HG02870 (cell line): ENCODE results near the gene MEGF8.
A peak's percentile ranks its signal among the peaks of the same experiment; 100 is the strongest.

Experiments
- ATAC-seq: cut with Tn5 transposase; IDR thresholded peaks from one replicate; pipeline ENCODE4 v1.9.1; 2021; ENCODE audit warnings: mild to moderate bottlenecking, moderate library complexity; ENCODE audit not compliant: unreplicated experiment

The MEGF8 gene

DNA sequence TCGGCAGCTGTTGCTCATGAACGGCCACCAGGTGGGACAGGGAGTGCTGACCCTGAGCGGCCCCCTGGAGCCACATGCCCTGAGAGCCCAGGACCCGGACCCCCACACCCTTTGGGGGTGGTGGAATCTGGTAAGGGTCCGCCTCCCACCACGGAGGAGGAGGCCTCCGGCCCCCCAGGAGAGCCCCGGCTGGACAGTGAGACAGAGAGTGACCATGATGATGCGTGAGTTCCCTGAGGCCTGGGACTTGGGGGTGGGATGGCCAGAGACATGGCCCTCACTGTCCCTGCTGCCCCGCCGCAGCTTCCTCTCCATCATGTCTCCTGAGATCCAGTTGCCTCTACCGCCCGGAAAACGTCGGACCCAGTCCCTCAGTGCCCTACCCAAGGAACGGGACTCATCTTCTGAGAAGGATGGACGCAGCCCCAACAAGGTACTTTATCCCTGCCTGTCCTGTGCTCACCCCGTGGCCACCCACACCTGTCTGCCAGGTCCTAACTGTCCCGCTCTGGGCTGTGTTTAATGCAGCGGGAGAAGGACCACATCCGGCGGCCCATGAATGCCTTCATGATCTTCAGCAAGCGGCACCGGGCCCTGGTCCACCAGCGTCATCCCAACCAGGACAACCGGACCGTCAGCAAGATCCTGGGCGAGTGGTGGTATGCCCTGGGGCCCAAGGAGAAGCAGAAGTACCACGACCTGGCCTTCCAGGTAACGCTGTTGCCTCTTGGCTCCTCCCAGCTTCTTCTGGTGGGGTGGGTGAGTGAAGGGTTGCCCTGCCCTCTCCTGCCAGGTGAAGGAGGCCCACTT lies 38.2 kb upstream of the MEGF8 start:
- no peak for ATAC-seq

DNA sequence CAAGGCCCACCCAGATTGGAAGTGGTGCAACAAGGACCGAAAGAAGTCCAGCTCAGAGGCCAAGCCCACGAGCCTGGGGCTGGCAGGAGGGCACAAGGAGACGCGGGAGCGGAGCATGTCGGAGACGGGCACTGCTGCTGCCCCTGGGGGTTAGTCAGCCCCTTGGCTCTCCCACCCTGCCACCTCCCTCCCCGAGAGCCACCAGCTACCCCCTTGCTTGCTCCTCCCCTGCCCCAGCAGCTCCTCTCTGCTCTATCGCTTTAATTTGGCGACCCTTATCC lies 37.7 kb upstream of the MEGF8 start:
- no peak for ATAC-seq

DNA sequence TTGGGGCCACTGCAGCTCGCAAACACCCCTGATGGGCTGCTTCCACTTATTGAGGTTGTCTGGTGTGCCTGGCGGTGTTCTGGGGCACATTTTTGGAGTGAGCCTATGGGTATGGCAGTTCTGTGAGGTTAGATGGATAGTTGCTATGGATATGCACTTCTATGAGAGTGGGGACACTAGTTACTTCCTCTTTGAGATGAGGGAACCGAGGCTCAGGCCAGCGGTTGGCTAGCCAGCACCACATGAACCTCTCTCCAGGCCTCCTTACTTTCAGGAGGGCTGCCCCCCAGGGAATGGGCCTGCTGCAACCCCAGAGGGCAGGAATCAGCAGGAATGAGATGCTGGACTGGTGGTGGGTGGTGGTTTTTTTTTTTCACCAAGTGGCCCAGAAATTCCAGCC lies 37.0 kb upstream of the MEGF8 start:
- ATAC-seq = no peak

DNA sequence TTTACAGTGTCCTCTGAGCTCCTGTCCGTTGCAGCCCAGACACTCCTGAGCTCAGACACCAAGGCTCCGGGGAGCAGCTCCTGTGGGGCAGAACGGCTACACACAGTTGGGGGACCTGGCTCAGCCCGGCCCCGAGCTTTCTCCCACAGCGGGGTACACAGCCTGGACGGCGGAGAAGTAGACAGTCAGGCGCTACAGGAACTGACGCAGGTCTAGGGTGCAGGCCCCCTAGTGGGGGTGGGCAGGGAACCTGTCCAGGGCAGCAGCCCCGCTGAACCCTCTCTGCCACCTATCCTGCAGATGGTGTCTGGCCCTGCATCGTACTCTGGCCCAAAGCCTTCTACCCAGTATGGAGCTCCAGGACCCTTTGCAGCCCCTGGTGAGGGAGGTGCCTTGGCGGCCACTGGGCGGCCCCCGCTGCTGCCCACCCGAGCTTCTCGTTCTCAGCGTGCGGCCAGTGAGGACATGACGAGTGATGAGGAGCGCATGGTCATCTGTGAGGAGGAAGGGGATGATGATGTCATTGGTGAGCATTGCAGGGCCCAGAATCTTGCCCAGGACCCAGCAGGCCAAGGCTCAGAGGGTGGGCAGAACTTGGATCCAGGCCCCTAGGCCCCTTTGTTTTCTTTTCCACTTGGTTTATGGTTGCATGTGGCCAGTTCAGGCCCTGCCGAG lies 36.4 kb upstream of the MEGF8 start:
- ATAC-seq = no peak

DNA sequence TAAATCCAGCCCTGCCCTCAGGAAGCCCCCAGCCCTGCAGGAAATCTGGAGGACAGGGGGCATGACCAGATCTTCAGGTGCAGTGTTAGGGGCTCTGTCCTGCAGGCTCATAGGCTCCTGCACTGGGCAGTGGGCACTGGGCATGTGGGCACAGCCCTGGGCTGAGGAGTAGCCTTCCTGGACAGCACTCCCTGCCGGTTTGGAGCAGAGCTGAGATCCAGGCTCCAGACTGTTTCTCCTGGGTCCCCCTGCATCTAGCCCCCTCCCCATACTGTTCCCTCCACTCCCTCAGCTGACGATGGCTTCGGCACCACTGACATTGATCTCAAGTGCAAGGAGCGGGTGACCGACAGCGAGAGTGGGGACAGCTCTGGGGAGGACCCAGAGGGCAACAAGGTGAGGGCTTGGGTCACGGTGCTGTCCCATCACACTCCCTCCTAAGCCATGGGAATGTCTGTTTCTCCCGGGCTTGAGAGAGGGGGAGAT lies 35.8 kb upstream of the MEGF8 start:
- ATAC-seq = no peak

DNA sequence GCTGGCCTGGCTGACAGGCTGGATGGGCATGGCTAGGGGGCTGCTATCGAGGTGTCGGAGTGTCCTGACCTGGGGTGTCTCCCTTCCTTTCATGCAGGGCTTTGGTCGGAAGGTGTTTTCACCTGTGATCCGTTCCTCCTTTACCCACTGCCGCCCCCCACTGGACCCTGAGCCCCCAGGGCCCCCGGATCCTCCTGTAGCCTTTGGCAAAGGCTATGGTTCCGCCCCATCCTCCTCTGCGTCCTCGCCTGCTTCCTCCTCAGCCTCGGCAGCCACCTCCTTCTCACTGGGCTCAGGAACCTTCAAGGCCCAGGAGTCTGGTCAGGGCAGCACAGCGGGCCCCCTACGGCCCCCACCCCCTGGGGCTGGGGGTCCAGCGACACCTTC lies 35.3 kb upstream of the MEGF8 start:
- no peak for ATAC-seq

DNA sequence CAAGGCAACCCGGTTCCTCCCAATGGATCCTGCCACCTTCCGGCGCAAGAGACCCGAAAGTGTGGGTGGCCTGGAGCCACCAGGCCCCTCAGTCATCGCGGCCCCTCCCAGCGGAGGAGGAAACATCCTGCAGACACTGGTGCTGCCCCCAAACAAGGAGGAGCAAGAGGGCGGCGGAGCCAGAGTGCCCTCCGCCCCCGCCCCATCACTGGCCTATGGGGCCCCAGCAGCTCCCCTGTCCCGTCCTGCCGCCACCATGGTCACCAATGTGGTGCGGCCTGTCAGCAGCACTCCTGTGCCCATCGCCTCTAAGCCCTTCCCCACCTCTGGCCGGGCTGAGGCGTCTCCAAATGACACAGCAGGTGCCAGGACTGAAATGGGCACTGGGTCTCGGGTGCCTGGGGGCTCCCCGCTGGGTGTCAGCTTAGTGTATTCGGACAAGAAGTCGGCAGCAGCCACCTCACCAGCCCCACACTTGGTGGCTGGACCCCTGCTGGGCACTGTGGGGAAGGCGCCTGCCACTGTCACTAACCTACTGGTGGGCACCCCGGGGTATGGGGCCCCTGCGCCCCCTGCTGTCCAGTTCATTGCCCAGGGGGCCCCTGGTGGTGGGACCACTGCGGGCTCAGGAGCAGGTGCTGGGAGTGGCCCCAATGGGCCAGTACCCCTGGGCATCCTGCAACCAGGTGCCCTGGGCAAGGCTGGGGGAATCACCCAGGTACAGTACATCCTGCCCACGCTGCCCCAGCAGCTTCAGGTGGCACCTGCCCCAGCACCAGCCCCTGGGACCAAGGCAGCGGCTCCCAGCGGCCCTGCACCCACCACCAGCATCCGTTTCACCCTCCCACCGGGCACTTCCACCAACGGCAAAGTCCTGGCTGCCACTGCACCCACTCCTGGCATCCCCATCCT lies 34.7 kb upstream of the MEGF8 start:
- ATAC-seq = no peak

DNA sequence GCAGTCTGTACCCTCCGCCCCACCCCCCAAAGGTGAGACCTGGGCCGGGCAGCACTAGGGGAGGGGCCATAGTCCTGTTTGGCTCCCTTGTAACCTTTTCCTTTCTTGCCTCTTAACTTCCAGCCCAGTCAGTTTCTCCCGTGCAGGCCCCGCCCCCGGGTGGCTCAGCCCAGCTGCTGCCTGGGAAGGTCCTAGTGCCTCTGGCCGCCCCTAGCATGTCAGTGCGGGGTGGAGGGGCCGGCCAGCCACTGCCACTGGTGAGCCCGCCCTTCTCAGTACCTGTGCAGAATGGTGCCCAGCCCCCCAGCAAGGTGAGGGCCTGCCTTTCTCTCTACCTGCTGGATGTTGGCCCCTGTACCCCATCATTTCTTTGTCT lies 34.0 kb upstream of the MEGF8 start:
- ATAC-seq = no peak

DNA sequence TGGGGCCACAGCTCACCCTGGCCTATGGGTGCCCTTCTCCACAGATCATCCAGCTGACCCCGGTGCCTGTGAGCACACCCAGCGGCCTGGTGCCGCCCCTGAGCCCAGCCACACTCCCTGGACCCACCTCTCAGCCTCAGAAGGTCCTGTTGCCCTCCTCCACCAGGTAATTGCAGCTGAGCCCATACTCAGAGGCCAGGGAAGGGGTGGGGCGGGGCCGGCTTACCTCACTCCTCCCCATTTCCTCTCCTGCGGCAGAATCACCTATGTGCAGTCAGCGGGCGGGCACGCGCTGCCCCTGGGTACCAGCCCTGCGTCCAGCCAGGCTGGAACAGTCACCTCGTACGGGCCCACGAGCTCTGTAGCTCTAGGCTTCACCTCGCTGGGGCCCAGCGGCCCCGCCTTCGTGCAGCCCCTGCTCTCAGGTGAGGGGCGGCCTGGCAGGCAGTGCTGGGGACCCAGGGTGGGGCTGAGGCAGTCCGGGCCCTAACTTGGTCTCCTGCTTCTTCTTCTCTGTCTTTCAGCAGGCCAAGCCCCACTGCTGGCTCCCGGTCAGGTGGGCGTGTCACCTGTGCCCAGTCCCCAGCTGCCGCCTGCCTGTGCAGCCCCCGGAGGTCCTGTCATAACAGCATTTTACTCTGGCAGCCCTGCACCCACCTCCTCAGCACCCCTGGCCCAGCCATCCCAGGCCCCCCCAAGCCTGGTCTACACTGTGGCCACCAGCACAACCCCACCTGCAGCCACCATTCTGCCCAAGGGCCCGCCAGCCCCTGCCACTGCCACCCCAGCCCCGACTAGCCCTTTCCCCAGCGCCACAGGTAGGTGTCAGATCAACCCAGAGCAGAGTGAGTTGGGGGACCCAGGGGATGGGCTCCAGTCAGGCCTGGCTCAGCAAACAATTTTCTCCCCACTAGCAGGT lies 33.1 kb upstream of the MEGF8 start:
- ATAC-seq = no peak

DNA sequence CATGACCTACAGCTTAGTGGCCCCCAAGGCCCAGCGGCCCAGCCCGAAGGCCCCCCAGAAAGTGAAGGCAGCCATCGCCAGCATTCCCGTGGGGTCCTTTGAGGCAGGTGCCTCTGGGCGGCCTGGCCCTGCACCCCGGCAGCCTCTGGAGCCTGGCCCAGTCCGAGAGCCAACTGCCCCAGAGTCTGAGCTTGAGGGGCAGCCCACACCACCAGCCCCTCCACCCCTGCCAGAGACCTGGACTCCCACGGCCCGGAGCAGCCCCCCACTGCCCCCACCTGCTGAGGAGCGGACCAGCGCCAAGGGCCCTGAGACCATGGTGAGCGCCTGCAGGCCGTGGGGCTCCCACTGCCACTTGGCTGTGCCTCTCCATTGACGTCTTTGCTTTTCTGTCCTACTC lies 32.5 kb upstream of the MEGF8 start:
- ATAC-seq = no peak

DNA sequence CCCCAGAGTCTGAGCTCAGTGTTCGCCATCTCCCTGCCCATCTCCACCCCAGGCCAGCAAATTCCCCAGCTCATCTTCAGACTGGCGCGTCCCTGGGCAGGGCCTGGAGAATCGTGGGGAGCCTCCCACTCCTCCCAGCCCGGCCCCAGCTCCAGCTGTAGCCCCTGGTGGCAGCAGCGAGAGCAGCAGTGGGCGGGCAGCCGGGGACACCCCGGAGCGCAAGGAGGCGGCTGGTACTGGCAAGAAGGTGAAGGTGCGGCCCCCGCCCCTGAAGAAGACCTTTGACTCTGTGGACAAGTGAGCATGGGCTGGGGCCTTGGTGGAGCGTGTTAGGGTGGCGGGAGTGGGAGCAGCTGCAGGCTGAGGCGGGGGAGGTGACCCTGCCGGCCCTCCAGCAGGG lies 31.9 kb upstream of the MEGF8 start:
- ATAC-seq = no peak

DNA sequence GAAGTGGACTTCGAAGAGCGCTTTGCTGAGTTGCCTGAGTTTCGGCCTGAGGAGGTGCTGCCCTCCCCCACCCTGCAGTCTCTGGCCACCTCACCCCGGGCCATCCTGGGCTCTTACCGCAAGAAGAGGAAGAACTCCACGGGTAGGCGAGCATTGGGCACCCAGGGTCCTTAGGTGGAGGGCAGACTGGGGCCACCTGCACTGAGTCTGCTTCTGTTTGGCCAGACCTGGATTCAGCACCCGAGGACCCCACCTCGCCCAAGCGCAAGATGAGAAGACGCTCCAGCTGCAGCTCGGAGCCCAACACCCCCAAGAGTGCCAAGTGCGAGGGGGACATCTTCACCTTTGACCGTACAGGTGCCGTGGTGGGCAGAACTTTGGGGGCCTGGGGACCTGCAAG lies 31.5 kb upstream of the MEGF8 start:
- ATAC-seq = no peak

DNA sequence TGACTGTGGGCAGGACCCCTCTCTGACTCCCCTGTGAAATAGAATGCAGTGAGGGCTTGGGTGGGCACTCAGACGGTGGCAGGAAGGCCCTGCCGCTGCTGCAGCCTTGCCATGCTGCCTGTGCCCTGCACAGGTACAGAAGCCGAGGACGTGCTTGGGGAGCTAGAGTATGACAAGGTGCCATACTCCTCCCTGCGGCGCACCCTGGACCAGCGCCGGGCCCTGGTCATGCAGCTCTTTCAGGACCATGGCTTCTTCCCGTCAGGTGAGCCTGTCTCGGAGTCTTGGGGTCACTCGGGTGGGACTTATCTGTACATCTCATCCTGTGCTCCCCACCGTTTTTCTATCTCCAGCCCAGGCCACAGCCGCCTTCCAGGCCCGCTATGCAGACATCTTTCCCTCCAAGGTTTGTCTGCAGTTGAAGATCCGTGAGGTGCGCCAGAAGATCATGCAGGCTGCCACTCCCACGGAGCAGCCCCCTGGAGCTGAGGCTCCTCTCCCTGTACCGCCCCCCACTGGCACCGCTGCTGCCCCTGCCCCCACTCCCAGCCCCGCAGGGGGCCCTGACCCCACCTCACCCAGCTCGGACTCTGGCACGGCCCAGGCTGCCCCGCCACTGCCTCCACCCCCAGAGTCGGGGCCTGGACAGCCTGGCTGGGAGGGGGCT lies 30.8 kb upstream of the MEGF8 start:
- ATAC-seq = no peak

DNA sequence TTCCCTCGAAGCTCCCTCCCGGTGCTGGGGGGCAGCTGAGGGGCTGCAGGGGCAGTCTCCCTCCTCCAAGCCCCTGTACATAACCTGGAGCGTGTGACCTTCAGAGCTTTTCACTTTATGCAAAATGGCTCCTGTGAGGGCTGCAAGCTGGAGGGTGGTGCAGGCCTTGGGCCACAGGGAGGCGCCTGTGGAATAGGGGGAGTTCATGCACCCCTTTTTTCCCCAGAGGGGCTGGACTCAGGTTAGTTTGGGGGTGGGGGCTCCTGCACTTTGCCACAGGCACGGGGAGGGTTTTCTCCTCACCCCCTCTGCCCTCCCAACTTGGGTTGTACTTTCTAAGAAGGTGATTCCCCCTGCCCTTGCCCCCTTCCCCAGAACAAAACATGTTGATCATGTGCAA lies 30.1 kb upstream of the MEGF8 start:
- ATAC-seq = no peak

DNA sequence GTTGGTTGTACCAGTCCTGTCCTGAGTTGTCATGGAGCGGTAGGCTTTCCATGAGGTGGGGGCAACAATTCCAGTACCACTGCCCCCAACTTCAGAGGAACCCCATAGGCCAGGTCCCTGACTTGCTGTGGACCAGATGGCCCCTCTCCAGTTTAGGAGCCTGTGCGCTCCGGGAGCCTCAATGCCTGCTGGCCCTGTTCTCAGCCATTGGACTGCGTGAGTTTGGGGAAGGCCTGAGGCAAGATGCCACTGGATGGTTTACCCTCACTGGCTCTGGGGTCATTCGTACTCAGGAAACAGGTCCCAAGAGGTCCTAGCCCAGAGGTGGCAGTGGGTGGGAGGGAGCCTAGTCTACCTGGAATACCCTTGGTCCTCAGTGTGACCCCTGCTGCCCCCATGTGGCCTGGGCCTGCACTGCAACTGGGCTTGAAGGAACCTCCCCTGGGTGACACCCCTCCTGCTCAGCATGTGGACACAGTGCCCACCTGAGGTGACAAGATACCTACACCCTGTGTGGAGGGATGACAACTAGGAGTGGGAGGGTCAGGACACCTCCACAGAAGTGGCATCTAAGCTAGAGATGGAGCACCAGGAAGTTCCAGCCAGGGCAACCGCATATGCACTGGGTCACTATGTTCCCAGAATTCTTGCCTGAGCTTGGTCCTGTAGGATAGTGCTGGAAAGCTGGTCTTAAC lies 29.5 kb upstream of the MEGF8 start:
- peak; percentile 55 for ATAC-seq

DNA sequence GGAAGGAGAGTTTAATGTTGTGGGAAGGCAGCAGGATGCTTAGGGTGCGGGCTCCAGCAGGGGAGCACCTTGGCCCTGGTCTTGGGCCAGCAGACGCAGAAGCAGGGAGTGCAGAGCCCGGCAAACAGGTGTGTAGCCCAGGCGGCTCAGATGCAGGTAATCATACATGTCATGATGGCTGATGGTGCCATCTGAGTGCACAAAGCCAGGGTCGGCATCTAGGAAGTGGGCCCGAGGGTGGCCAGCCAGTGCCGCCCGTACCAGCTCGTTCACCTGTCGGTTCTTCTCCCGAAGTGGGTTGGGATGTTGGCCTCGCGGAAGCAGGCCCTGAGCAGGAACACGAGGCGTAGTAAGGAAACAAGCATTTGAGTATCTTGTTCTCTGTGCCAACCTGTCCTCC lies 28.4 kb upstream of the MEGF8 start:
- no peak for ATAC-seq

DNA sequence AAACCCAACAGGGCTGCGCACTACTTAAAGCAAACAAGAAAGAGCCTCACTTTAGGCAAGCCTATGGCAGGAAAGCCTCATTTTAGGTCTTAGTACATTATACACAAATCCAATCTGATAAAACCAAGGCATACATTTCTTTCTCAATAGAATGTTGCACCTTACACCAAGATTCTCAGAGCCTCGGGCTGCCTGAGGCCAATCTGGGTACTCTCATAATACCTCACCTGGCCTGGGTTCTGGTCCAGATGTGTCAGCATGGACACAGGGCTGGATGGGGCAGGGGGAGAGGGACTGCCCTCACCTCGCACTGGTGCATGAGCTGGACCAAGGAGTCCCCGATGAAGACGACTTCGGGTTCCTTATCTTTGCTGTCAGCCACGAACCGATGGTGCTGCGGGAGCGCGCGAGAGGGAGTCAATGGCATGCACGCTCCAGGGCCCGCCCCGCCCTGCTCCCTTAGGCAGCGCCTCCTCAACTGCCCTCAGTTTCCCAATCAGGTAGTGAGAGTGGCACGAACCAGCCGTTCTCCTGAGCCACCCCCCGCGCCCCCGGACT lies 23.7 kb upstream of the MEGF8 start, which contains the start of gene PRR19:
Gene PRR19, plus strand, starts transcription at position 487 of the 558 bp plus-strand sequence. CDS start 7,453 bp downstream, outside the sequence.
- ATAC-seq = no peak

DNA sequence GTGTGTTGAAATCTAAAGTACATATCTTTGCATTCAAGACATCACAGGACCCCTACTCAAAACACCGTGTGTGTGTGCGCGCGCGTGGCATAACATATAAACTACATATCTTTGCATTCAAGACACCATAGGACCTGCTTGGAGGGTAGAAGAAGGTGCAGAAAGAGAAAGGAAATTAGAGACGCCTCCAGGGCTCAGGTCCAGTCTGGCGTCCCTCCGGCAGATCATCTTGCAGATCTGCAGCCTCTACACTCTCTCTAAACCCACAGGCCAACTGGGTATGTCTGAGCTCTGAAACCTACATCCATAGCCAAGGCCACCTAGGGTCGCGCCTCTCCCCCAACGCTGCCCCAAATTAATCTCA lies 22.4 kb upstream of the MEGF8 start:
- ATAC-seq = no peak

DNA sequence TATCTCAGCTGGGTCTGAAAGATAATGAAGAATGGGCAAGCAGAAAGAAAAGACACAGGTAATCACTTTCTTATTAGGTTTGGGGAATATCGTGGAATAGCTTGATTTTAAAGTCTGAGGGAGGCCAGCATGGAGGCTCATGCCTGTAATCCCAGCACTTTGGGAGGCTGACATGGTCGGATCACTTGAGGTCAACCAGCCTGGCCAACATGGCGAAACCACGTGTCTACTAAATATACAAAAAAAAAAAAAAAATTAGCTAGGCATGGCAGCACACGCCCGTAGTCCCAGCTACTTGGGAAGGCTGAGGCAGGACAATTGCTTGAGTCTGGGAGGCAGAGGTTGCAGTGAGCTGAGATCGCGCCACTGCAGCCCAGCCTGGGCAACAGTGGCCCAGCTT lies 21.6 kb upstream of the MEGF8 start:
- ATAC-seq = no peak
